ENCODE results near the gene FNDC3A. TPM values are rescaled to one million over a fixed set of nuclear protein-coding genes. Genes with fewer than 3 reads are reported as not detected.

Gene FNDC3A
- total and polyA plus RNA-seq, 2 experiments from 2014 or later, result 21.9 to 73.5 TPM

DNA sequence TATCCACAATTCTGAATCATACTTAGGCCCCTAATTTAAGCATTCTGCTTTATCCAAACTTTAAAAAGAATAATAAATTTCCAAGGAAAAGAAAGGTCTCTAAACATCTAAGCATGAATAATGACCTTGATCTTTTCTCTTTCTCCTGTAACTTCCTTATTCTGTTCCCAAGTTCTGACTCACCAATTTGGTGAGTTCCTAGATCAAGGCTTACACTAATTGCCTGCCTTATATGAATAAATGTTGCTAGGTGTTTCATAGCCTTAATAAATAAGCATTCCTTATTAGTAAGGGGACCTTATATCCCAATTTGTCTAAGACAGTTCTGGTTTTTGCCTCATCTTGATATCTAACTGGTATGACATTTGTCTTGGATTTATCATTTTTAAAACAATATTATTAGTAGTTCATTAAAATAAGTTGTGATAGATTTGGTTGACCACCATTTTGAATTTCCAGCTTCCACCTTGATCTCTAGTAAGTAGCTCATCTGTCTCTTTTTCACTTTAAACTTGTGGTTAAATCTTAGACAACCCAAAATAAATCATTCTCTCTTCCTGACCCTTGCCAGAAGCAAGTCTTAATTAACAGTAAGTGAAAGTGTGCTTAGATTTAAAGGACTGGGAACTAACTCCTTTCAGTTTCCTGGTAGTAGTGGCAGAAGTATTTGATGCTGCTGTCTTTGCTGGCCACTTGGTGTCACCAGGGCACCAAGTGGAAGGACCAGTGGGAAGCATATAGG lies 123.2 kb downstream of the FNDC3A start:
- DNase-seq (ENCODE audit: low spot score), result no peak
- Histone ChIP-seq H3K9me3 (ENCODE audit: low read depth) (no peaks in the 10 kb centered on the region), H3K4me2 (no peak overlapping the region), H2AFZ (no peak overlapping the region), H4K20me1 (ENCODE audit: insufficient read depth, poor library complexity, severe bottlenecking) (no peaks in the 10 kb centered on the region), H3K27ac (peak overlapping the region; percentile 64), H3K79me2 (no peaks in the 10 kb centered on the region), H3K27me3 (no peaks in the 10 kb centered on the region), H3K36me3 (replicated peaks; ENCODE audit: insufficient read depth, low read depth) (no peaks in the 10 kb centered on the region), H3K4me3 (no peak overlapping the region), H3K9me2 (replicated peaks; ENCODE audit: insufficient read depth) (no peaks in the 10 kb centered on the region), H3K4me1 (ENCODE audit: insufficient read depth) (peaks cover 7% of the 10 kb centered on the region)
- TF ChIP-seq EZH2 (IDR thresholded peaks at IDR 0.05; ENCODE audit: borderline replicate concordance), result no peak
- TF ChIP-seq, protein P1, sequence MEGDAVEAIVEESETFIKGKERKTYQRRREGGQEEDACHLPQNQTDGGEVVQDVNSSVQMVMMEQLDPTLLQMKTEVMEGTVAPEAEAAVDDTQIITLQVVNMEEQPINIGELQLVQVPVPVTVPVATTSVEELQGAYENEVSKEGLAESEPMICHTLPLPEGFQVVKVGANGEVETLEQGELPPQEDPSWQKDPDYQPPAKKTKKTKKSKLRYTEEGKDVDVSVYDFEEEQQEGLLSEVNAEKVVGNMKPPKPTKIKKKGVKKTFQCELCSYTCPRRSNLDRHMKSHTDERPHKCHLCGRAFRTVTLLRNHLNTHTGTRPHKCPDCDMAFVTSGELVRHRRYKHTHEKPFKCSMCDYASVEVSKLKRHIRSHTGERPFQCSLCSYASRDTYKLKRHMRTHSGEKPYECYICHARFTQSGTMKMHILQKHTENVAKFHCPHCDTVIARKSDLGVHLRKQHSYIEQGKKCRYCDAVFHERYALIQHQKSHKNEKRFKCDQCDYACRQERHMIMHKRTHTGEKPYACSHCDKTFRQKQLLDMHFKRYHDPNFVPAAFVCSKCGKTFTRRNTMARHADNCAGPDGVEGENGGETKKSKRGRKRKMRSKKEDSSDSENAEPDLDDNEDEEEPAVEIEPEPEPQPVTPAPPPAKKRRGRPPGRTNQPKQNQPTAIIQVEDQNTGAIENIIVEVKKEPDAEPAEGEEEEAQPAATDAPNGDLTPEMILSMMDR (IDR thresholded peaks at IDR 0.05; ENCODE audit: poor library complexity), result peak; percentile 51

DNA sequence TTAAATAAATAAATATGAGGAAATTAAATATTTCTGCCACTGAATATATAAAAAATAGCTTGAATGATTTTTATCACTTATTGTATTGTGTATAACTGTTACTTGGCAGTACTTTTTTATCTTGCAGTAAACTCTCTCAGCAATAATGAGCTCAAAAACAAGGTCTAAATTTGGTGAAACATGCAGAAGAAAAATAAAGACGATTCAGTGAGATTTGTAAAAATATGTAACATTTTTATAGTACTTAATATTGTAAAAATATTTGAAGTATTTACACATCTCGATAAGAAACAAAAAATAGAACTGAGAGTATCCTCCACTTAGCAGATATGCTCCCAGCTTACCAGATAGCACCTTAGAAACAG lies 123.8 kb downstream of the FNDC3A start:
- 93% methylated on average over 2 of the region's 2 CpGs for WGBS (ENCODE audit: low lambda C conversion rate, missing lambda C conversion rate)
- no peaks in the 10 kb centered on the region for H4K20me1 ChIP-seq (ENCODE audit: insufficient read depth, poor library complexity, severe bottlenecking)

DNA sequence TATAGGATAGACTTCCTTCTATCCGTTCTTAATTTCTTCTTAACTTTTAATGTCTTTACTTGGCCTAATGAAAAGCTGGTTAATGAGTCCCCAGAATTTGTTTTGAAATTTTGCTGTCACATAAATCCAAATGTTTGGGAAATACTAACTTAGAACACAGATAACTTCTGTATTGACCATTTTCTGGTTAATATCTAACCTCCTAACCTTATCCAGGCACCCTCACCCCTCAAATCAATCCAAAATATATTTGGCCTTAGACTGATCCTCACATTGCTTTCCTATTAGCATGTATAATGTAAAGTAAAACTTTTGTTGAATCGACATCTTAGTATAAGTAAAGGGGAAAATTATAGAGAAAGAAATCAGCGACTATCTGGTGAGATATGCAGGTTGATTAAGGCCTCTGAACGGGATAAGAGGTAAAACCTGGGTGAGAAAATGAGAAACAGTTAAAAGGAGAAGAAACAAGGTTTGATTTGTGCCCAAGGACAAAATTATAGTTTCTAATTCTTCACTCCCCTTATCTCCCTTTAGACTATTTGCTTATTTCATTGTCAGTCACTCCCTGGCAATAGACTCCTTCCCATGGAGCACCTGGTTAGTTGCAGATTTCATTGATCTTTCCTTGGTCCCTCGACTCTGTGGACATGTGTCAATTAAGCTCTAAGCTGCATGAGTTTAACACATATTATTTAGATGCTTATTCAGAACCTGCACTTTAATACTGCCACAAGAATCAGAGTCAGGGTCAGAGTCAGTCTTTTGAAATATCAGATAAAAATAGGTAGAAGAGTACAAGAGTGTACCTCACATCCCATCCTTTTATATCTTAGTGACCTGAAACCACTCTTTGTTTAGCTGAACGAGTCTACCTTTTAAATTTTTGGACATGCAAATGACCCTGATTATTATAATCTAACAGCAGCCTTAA lies 125.2 kb downstream of the FNDC3A start:
- no peak overlapping the region for H3K4me3 ChIP-seq
- DNase-seq (ENCODE audit: low spot score), result no peak
- no peaks in the 10 kb centered on the region for H3K27me3 ChIP-seq
- H3K4me1 ChIP-seq (ENCODE audit: insufficient read depth), result peaks cover 7% of the 10 kb centered on the region
- H2AFZ ChIP-seq, result no peak overlapping the region
- no peaks in the 10 kb centered on the region for H3K9me3 ChIP-seq (ENCODE audit: low read depth)
- H3K27ac ChIP-seq, result no peak overlapping the region
- H3K79me2 ChIP-seq, result no peaks in the 10 kb centered on the region
- WGBS (ENCODE audit: low lambda C conversion rate, missing lambda C conversion rate), result 70% methylated on average over 6 of the region's 6 CpGs
- no peaks in the 10 kb centered on the region for H4K20me1 ChIP-seq (ENCODE audit: insufficient read depth, poor library complexity, severe bottlenecking)
- TF ChIP-seq EZH2phosphoT487 (IDR thresholded peaks at IDR 0.05; ENCODE audit: low read depth, severe bottlenecking, unreplicated experiment) (no peak), EZH2 (IDR thresholded peaks at IDR 0.05; ENCODE audit: borderline replicate concordance) (no peak)
- TF ChIP-seq, protein P1 (IDR thresholded peaks at IDR 0.05; ENCODE audit: poor library complexity), result no peak
- no peaks in the 10 kb centered on the region for H3K9me2 ChIP-seq (replicated peaks; ENCODE audit: insufficient read depth)
- no peaks in the 10 kb centered on the region for H3K36me3 ChIP-seq (replicated peaks; ENCODE audit: insufficient read depth, low read depth)
- H3K4me2 ChIP-seq, result no peak overlapping the region

More for the DNA sequence above, 123.8 kb downstream of the FNDC3A start:
- Histone ChIP-seq H3K9me3 (ENCODE audit: low read depth) (no peaks in the 10 kb centered on the region), H3K79me2 (no peaks in the 10 kb centered on the region), H3K27ac (no peak overlapping the region), H3K4me2 (no peak overlapping the region), H3K4me3 (no peak overlapping the region), H3K4me1 (ENCODE audit: insufficient read depth) (peaks cover 7% of the 10 kb centered on the region), H2AFZ (no peak overlapping the region), H3K36me3 (replicated peaks; ENCODE audit: insufficient read depth, low read depth) (no peaks in the 10 kb centered on the region), H3K27me3 (no peaks in the 10 kb centered on the region), H3K9me2 (replicated peaks; ENCODE audit: insufficient read depth) (no peaks in the 10 kb centered on the region)
- no peak for DNase-seq (ENCODE audit: low spot score)
- TF ChIP-seq EZH2phosphoT487 (IDR thresholded peaks at IDR 0.05; ENCODE audit: low read depth, severe bottlenecking, unreplicated experiment) (no peak), EZH2 (IDR thresholded peaks at IDR 0.05; ENCODE audit: borderline replicate concordance) (no peak)
- TF ChIP-seq, protein P1 (IDR thresholded peaks at IDR 0.05; ENCODE audit: poor library complexity), result no peak

Data from hepatocyte (in vitro differentiated cells).